BJ (cell line): ENCODE measurements around the gene NDUFS4. TPM values are rescaled to one million over a fixed set of nuclear protein-coding genes. Genes with fewer than 3 reads are reported as not detected.
"Not testable (repeated sequence)": the region's sequence is repeated elsewhere in the genome, so short reads cannot be mapped to it uniquely, and the experiment has no call there.

Source experiments
- CTCF ChIA-PET: fragments of 350-600 bp; formaldehyde crosslinking; extraction: SDS; loops from one replicate; lab custom pipeline; 2021; ENCODE audit warnings: antibody characterized with exemption, inconsistent platforms; lab: Yijun Ruan, JAX
- POLR2A ChIA-PET: fragments of 300-600 bp; sonication (Branson Sonifier 250); formaldehyde crosslinking; extraction: SDS; loops from one replicate; lab custom pipeline; 2021; ENCODE audit warnings: antibody characterized with exemption; lab: Charles Lee
- DNase-seq: peaks from one replicate; pipeline ENCODE4 v3.0.0-alpha.2; 2011; ENCODE audit warnings: low read depth
- H3K27me3 ChIP-seq: 2 replicates; pipeline ENCODE4 v1.6.0; 2011; ENCODE audit warnings: low read length; ENCODE audit not compliant: control insufficient read depth, insufficient read depth
- H3K36me3 ChIP-seq: 2 replicates; pipeline ENCODE4 v1.5.1; 2011; ENCODE audit warnings: low read length; ENCODE audit not compliant: control insufficient read depth, insufficient read depth
- H3K4me3 ChIP-seq: 2 replicates; pipeline ENCODE4 v1.5.1; 2011; ENCODE audit warnings: low read depth, mild to moderate bottlenecking, control low read depth, low read length
- polyA plus RNA-seq: library from polyadenylated mRNA; depleted of rRNA; stranded (reverse); fragments of >200 nt; gene quantifications from 2 replicates; pipeline ENCODE4 v1.2.3, GENCODE V29; 2011
- TF ChIP-seq, protein P1 (sequence below): IDR thresholded peaks from 2 replicates; pipeline ENCODE4 v1.5.1; 2011; ENCODE audit warnings: low read depth, mild to moderate bottlenecking, control low read depth, inconsistent platforms, low read length, moderate library complexity; ENCODE audit not compliant: insufficient read depth

NDUFS4 gene
- polyA plus RNA-seq, 1 experiment: 51.6 TPM

- TF ChIP-seq, protein P1, sequence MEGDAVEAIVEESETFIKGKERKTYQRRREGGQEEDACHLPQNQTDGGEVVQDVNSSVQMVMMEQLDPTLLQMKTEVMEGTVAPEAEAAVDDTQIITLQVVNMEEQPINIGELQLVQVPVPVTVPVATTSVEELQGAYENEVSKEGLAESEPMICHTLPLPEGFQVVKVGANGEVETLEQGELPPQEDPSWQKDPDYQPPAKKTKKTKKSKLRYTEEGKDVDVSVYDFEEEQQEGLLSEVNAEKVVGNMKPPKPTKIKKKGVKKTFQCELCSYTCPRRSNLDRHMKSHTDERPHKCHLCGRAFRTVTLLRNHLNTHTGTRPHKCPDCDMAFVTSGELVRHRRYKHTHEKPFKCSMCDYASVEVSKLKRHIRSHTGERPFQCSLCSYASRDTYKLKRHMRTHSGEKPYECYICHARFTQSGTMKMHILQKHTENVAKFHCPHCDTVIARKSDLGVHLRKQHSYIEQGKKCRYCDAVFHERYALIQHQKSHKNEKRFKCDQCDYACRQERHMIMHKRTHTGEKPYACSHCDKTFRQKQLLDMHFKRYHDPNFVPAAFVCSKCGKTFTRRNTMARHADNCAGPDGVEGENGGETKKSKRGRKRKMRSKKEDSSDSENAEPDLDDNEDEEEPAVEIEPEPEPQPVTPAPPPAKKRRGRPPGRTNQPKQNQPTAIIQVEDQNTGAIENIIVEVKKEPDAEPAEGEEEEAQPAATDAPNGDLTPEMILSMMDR: no peak
- no peaks in the 10 kb centered on the region; the same call in 1 of the 2 replicates for H3K36me3 ChIP-seq
- ChIA-PET POLR2A (no interaction called here), CTCF (no interaction called here)
- peak; percentile 9 for DNase-seq
- no peaks in the 10 kb centered on the region for H3K27me3 ChIP-seq
- no peak overlapping the region for H3K4me3 ChIP-seq
These were observed 81.6 kb downstream of the NDUFS4 start for GRCh38 chr5:53642061-53642460.

GRCh38 chr5:53643445-53643844, 83.0 kb downstream of the NDUFS4 start:
- CTCF ChIA-PET: interaction anchor here (1.5 kb wide), 1 partner anchor 165 kb away, joined by 3 read pairs; no protein-coding TSS in a partner anchor
- Histone ChIP-seq H3K27me3 (no peaks in the 10 kb centered on the region), H3K36me3 (no peaks in the 10 kb centered on the region; the same call in 1 of the 2 replicates), H3K4me3 (no peak overlapping the region)
- DNase-seq: no peak
- POLR2A ChIA-PET: no interaction called here
- TF ChIP-seq, protein P1: no peak

- Histone ChIP-seq H3K27me3 (no peaks in the 10 kb centered on the region), H3K36me3 (no peaks in the 10 kb centered on the region; the same call in 1 of the 2 replicates), H3K4me3 (no peak overlapping the region)
- POLR2A ChIA-PET: no interaction called here
- TF ChIP-seq, protein P1: no peak
- CTCF ChIA-PET: no interaction called here
- no peak for DNase-seq
These were observed 84.6 kb downstream of the NDUFS4 start for GRCh38 chr5:53645078-53645477.

- no peaks in the 10 kb centered on the region for H3K27me3 ChIP-seq
- no peaks in the 10 kb centered on the region; the same call in 1 of the 2 replicates for H3K36me3 ChIP-seq
- CTCF ChIA-PET: no interaction called here
- POLR2A ChIA-PET: no interaction called here
- no peak overlapping the region for H3K4me3 ChIP-seq
- TF ChIP-seq, protein P1: no peak
- DNase-seq: no peak
These were observed 88.9 kb downstream of the NDUFS4 start for GRCh38 chr5:53649352-53649751.

DNA sequence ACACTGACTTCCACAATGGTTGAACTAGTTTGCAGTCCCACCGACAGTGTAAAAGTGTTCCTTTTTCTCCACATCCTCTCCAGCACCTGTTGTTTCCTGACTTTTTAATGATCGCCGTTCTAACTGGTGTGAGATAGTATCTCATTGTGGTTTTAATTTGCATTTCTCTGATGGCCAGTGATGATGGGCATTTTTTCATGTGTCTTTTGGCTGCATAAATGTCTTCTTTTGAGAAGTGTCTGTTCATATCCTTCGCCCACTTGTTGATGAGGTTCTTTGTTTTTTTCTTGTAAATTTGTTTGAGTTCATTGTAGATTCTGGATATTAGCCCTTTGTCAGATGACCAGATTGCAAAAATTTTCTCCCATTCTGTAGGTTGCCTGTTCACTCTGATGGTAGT, 100.1 kb downstream of the NDUFS4 start:
- CTCF ChIA-PET: interaction anchor here (0.6 kb wide), 1 partner anchor 32 kb away, joined by 3 read pairs; no protein-coding TSS in a partner anchor
- POLR2A ChIA-PET, H3K36me3 ChIP-seq, H3K27me3 ChIP-seq, H3K4me3 ChIP-seq, DNase-seq: not testable (repeated sequence)

- POLR2A ChIA-PET: not testable (repeated sequence)
These were observed 104.9 kb downstream of the NDUFS4 start for GRCh38 chr5:53665313-53665712.

More at GRCh38 chr5:53665313-53665712, 104.9 kb downstream of the NDUFS4 start:
- H3K36me3 ChIP-seq, CTCF ChIA-PET, DNase-seq, H3K27me3 ChIP-seq, H3K4me3 ChIP-seq: not testable (repeated sequence)
